ENCODE results near the gene FRMPD4.

Gene FRMPD4

GRCh38 chrX:12329476-12329875 lies 191.2 kb downstream of the FRMPD4 start:
- H3K9ac ChIP-seq, result no peak overlapping the region
- H3K4me2 ChIP-seq (ENCODE audit: low read length), result no peak overlapping the region
- no peaks in the 10 kb centered on the region for H3K79me2 ChIP-seq
- H3K27ac ChIP-seq, result no peak overlapping the region
- no peak for TF ChIP-seq CTCF (IDR thresholded peaks at IDR 0.05)
- no peak overlapping the region for H2AFZ ChIP-seq
- no peak overlapping the region for H3K4me3 ChIP-seq (ENCODE audit: low read depth, low read length)
- H3K36me3 ChIP-seq (ENCODE audit: control insufficient read depth, insufficient read depth, low read length), result no peaks in the 10 kb centered on the region
- no peaks in the 10 kb centered on the region for H3K4me1 ChIP-seq
- H3K9me3 ChIP-seq (ENCODE audit: control insufficient read depth, low read length), result no peaks in the 10 kb centered on the region
- H3K27me3 ChIP-seq (ENCODE audit: control insufficient read depth, insufficient read depth, low read length), result no peaks in the 10 kb centered on the region

GRCh38 chrX:12330841-12331240 lies 192.6 kb downstream of the FRMPD4 start:
- Histone ChIP-seq H3K79me2 (no peaks in the 10 kb centered on the region), H3K4me3 (ENCODE audit: low read depth, low read length) (no peak overlapping the region), H3K27me3 (ENCODE audit: control insufficient read depth, insufficient read depth, low read length) (no peaks in the 10 kb centered on the region), H3K9me3 (ENCODE audit: control insufficient read depth, low read length) (no peaks in the 10 kb centered on the region), H3K9ac (no peak overlapping the region), H3K27ac (no peak overlapping the region), H2AFZ (no peak overlapping the region), H3K4me1 (no peaks in the 10 kb centered on the region), H3K4me2 (ENCODE audit: low read length) (no peak overlapping the region), H3K36me3 (ENCODE audit: control insufficient read depth, insufficient read depth, low read length) (no peaks in the 10 kb centered on the region)
- no peak for TF ChIP-seq CTCF (IDR thresholded peaks at IDR 0.05)

GRCh38 chrX:12332786-12333347 lies 194.6 kb downstream of the FRMPD4 start:
- TF ChIP-seq CTCF (IDR thresholded peaks at IDR 0.05), result no peak
- Histone ChIP-seq H3K79me2 (no peaks in the 10 kb centered on the region), H3K36me3 (ENCODE audit: control insufficient read depth, insufficient read depth, low read length) (no peaks in the 10 kb centered on the region), H3K4me2 (ENCODE audit: low read length) (no peak overlapping the region), H3K4me1 (no peaks in the 10 kb centered on the region), H3K27ac (no peak overlapping the region), H2AFZ (no peak overlapping the region), H3K4me3 (ENCODE audit: low read depth, low read length) (no peak overlapping the region), H3K9ac (no peak overlapping the region), H3K27me3 (ENCODE audit: control insufficient read depth, insufficient read depth, low read length) (no peaks in the 10 kb centered on the region), H3K9me3 (ENCODE audit: control insufficient read depth, low read length) (no peaks in the 10 kb centered on the region)

GRCh38 chrX:12339921-12340320 lies 201.6 kb downstream of the FRMPD4 start:
- no peaks in the 10 kb centered on the region for H3K27me3 ChIP-seq (ENCODE audit: control insufficient read depth, insufficient read depth, low read length)
- H3K9me3 ChIP-seq (ENCODE audit: control insufficient read depth, low read length), result no peaks in the 10 kb centered on the region
- H2AFZ ChIP-seq, result no peak overlapping the region
- H3K4me2 ChIP-seq (ENCODE audit: low read length), result no peak overlapping the region
- H3K9ac ChIP-seq, result no peak overlapping the region
- H3K79me2 ChIP-seq, result no peaks in the 10 kb centered on the region
- no peak overlapping the region for H3K27ac ChIP-seq
- TF ChIP-seq CTCF (IDR thresholded peaks at IDR 0.05), result no peak
- H3K36me3 ChIP-seq (ENCODE audit: control insufficient read depth, insufficient read depth, low read length), result no peaks in the 10 kb centered on the region
- H3K4me3 ChIP-seq (ENCODE audit: low read depth, low read length), result no peak overlapping the region
- H3K4me1 ChIP-seq, result no peaks in the 10 kb centered on the region

GRCh38 chrX:12344954-12345353 lies 206.7 kb downstream of the FRMPD4 start:
- Histone ChIP-seq H3K4me1 (no peaks in the 10 kb centered on the region), H3K9me3 (ENCODE audit: control insufficient read depth, low read length) (no peaks in the 10 kb centered on the region), H3K27me3 (ENCODE audit: control insufficient read depth, insufficient read depth, low read length) (no peaks in the 10 kb centered on the region), H3K79me2 (no peaks in the 10 kb centered on the region), H3K9ac (no peak overlapping the region), H3K36me3 (ENCODE audit: control insufficient read depth, insufficient read depth, low read length) (no peaks in the 10 kb centered on the region), H2AFZ (no peak overlapping the region), H3K4me2 (ENCODE audit: low read length) (no peak overlapping the region), H3K27ac (no peak overlapping the region), H3K4me3 (ENCODE audit: low read depth, low read length) (no peak overlapping the region)
- TF ChIP-seq CTCF (IDR thresholded peaks at IDR 0.05), result no peak

Data from parathyroid adenoma (tissue), 2 donors.